Neutrophil (primary cell): ENCODE data around the gene TSHZ3.
A peak's percentile ranks its signal among the peaks of the same experiment; 100 is the strongest.

ENCODE experiments used
- H3K27ac ChIP-seq: fragments of 200-600 bp; sonication (generic); 2 replicates; pipeline ENCODE4 v1.5.1; 2016; ENCODE audit warnings: mild to moderate bottlenecking, moderate library complexity
- H3K27me3 ChIP-seq: fragments of 200-600 bp; sonication (generic); 2 replicates; pipeline ENCODE4 v1.6.0; 2016; ENCODE audit warnings: mild to moderate bottlenecking
- H3K36me3 ChIP-seq: fragments of 200-600 bp; sonication (generic); 2 replicates; pipeline ENCODE4 v1.5.1; 2017
- H3K4me1 ChIP-seq, 2 experiments: fragments of 200-600 bp in 1 of 2; sonication (generic) in 1 of 2; 1 replicate in 1 of 2; 2 replicates in 1 of 2; pipeline versions ENCODE4 v1.5.1 to v1.6.1; 2013 to 2016; ENCODE audit warnings: low read depth in 1 of 2, low read length in 1 of 2, mild to moderate bottlenecking in 1 of 2, moderate library complexity in 1 of 2; ENCODE audit not compliant: control insufficient read depth in 1 of 2, insufficient read depth in 1 of 2
- H3K4me3 ChIP-seq, 2 experiments: fragments of 200-600 bp in 1 of 2; sonication (generic) in 1 of 2; 1 replicate in 1 of 2; 2 replicates in 1 of 2; pipeline ENCODE4 v1.5.1; 2013 to 2016; ENCODE audit warnings: low read depth in 1 of 2, low read length in 1 of 2, mild to moderate bottlenecking in 1 of 2, moderate library complexity in 1 of 2
- H3K9me3 ChIP-seq: fragments of 200-600 bp; sonication (generic); 2 replicates; pipeline ENCODE4 v1.5.1; 2016
- CTCF ChIP-seq: fragments of 200-600 bp; sonication (generic); IDR thresholded peaks from 2 replicates; pipeline ENCODE4 v1.5.1; 2016; ENCODE audit warnings: antibody characterized with exemption

The TSHZ3 gene

GRCh38 chr19:31350693-31351055, 1.4 kb upstream of the TSHZ3 start:
- no peaks in the 10 kb centered on the region for H3K9me3 ChIP-seq
- H3K36me3 ChIP-seq: no peaks in the 10 kb centered on the region
- peaks cover 98% of the 10 kb centered on the region for H3K27me3 ChIP-seq
- H3K4me1 ChIP-seq: peaks cover 27% of the 10 kb centered on the region in 2 experiments
- H3K27ac ChIP-seq: peak overlapping the region; percentile 91
- H3K4me3 ChIP-seq: peak overlapping the region; percentile 68 to 92
- no peak for TF ChIP-seq CTCF

- Histone ChIP-seq H3K9me3 (no peaks in the 10 kb centered on the region), H3K27ac (peak overlapping the region; percentile 91), H3K27me3 (peaks cover 94% of the 10 kb centered on the region), H3K4me1 (peaks cover 27% of the 10 kb centered on the region in 2 experiments), H3K36me3 (no peaks in the 10 kb centered on the region), H3K4me3 (peak overlapping the region; percentile 68 to 92)
- TF ChIP-seq CTCF: no peak
Observed at GRCh38 chr19:31350033-31350692, 927 bp upstream of the TSHZ3 start.

GRCh38 chr19:31348481-31349159, 616 bp downstream of the TSHZ3 start:
- Histone ChIP-seq H3K36me3 (no peaks in the 10 kb centered on the region), H3K9me3 (no peaks in the 10 kb centered on the region), H3K27me3 (peaks cover 92% of the 10 kb centered on the region), H3K4me3 (peak overlapping the region; percentile 68 to 92), H3K27ac (peak overlapping the region; percentile 91), H3K4me1 (peaks cover 27% of the 10 kb centered on the region in 2 experiments)
- TF ChIP-seq CTCF: no peak

- H3K36me3 ChIP-seq: no peaks in the 10 kb centered on the region
- TF ChIP-seq CTCF: no peak
- no peaks in the 10 kb centered on the region for H3K9me3 ChIP-seq
- H3K4me1 ChIP-seq: peaks cover 27% of the 10 kb centered on the region in 2 experiments
- H3K27ac ChIP-seq: peak overlapping the region; percentile 91
- peak overlapping the region; percentile 68 to 92 for H3K4me3 ChIP-seq
- peaks cover 85% of the 10 kb centered on the region for H3K27me3 ChIP-seq
Observed at GRCh38 chr19:31347828-31348392, 1.3 kb downstream of the TSHZ3 start.

- Histone ChIP-seq H3K9me3 (no peaks in the 10 kb centered on the region), H3K27me3 (peaks cover 79% of the 10 kb centered on the region), H3K4me1 (peaks cover 22 to 27% of the 10 kb centered on the region in 2 experiments), H3K27ac (no peak overlapping the region), H3K4me3 (peak overlapping the region in 1 of 2 experiments; percentile 92), H3K36me3 (no peaks in the 10 kb centered on the region)
- no peak for TF ChIP-seq CTCF
Observed at GRCh38 chr19:31347354-31347753, 1.9 kb downstream of the TSHZ3 start.
